Right lobe of liver (tissue), 4 donors: Measurements from ENCODE around the gene LZIC.

Experiments used
- POLR2A ChIP-seq: fragments of 450-650 bp; IDR thresholded peaks from one replicate; pipeline ENCODE4 v1.6.1; 2017; ENCODE audit warnings: antibody characterized with exemption, mild to moderate bottlenecking
- TF ChIP-seq, protein P1 (sequence below), 4 donors: fragments of 200-600 bp in 3 of 4; fragments of 450-650 bp in 1 of 4; IDR thresholded peaks; one replicate each; pipeline versions ENCODE4 v1.5.1 to v1.8.0; 2016 to 2022; ENCODE audit warnings: antibody characterized with exemption in 4 of 4, mild to moderate bottlenecking in 2 of 4
- donor health status: DM: no; HTN: no; CAD: no.
- donor health status: DM: no; HTN: no; CAD: no.
- donor health status: DM: no; HTN: yes; CAD: no.

- no peak for TF ChIP-seq POLR2A
- TF ChIP-seq, protein P1, sequence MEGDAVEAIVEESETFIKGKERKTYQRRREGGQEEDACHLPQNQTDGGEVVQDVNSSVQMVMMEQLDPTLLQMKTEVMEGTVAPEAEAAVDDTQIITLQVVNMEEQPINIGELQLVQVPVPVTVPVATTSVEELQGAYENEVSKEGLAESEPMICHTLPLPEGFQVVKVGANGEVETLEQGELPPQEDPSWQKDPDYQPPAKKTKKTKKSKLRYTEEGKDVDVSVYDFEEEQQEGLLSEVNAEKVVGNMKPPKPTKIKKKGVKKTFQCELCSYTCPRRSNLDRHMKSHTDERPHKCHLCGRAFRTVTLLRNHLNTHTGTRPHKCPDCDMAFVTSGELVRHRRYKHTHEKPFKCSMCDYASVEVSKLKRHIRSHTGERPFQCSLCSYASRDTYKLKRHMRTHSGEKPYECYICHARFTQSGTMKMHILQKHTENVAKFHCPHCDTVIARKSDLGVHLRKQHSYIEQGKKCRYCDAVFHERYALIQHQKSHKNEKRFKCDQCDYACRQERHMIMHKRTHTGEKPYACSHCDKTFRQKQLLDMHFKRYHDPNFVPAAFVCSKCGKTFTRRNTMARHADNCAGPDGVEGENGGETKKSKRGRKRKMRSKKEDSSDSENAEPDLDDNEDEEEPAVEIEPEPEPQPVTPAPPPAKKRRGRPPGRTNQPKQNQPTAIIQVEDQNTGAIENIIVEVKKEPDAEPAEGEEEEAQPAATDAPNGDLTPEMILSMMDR (IDR thresholded peaks at IDR 0.05): no peak
These were observed 35.8 kb downstream of the LZIC start for GRCh38 chr1:9907441-9907840.
